Mucosa of descending colon (tissue), 3 donors: ENCODE data around the gene MCAM. TPM values are rescaled to one million over a fixed set of nuclear protein-coding genes. Genes with fewer than 3 reads are reported as not detected.
A peak's percentile ranks its signal among the peaks of the same experiment; 100 is the strongest.

Experiments used
- ATAC-seq: fragments of 200-7000 bp; cut with Tn5 transposase; one replicate; pipeline ENCODE4 v1.9.1; 2020; ENCODE audit warnings: mild to moderate bottlenecking, moderate library complexity
- DNase-seq, 3 donors: peaks; one replicate each; pipeline ENCODE4 v3.0.0-alpha.2; 2020
- H3K36me3 ChIP-seq: fragments of 200-600 bp; one replicate; pipeline ENCODE4 v1.8.0; 2021; ENCODE audit warnings: low read depth, mild to moderate bottlenecking
- H3K4me1 ChIP-seq: fragments of 200-600 bp; one replicate; pipeline ENCODE4 v1.8.0; 2021; ENCODE audit warnings: low read depth, mild to moderate bottlenecking
- H3K4me3 ChIP-seq: fragments of 200-600 bp; one replicate; pipeline ENCODE4 v1.8.0; 2021; ENCODE audit warnings: mild to moderate bottlenecking
- H3K9me3 ChIP-seq: fragments of 200-600 bp; one replicate; pipeline ENCODE4 v1.8.0; 2021; ENCODE audit warnings: mild to moderate bottlenecking
- CTCF ChIP-seq: fragments of 200-600 bp; IDR thresholded peaks from one replicate; pipeline ENCODE4 v1.8.0; 2022; ENCODE audit warnings: antibody characterized with exemption, mild to moderate bottlenecking
- intact Hi-C, 2 donors: fragments of 100-400 bp; cut with DNase I in 1 of 2; cut with micrococcal nuclease in 1 of 2; formaldehyde crosslinking; loops; one replicate each; pipeline versions ENCODE4 v1.11.0 to v1.11.1; 2022; cut with DNase I, micrococcal nuclease
- total RNA-seq, 3 donors: library from RNA; stranded (reverse); fragmentation: NEBNext Ultra II Directional in 2 of 3; extraction: Animal tissue kit (Norgen Biotek cat#: 25700) in 2 of 3; gene quantifications; one replicate each; pipeline versions ENCODE4 v1.2.1 to v1.2.4, GENCODE V29; 2021 to 2023
- donor health status: DM: no; HTN: no; CAD: no; lungs with moderate emphysema.
- donor health status: DM: no; HTN: no; CAD: no.
- donor health status: DM: no; HTN: yes; CAD: no.

Gene MCAM
- total RNA-seq, 3 donors from 2014 or later: 9.7 to 186 (median 32.5) TPM

- TF ChIP-seq CTCF: no peak
- ATAC-seq (peak; percentile 68), DNase-seq (peak in 2 of 3 donors; percentile 70)
- no peaks in the 10 kb centered on the region for H3K9me3 ChIP-seq
- H3K4me1 ChIP-seq: peaks cover 29% of the 10 kb centered on the region
- intact Hi-C loops: loop anchor here in 1 of 2 donors (10.0 kb wide), 1 partner anchor 116 kb away; the partner anchor contains the start of gene CBL
- H3K36me3 ChIP-seq: no peaks in the 10 kb centered on the region
- H3K4me3 ChIP-seq: no peak overlapping the region
Measured at GRCh38 chr11:119320776-119321524, 4.0 kb upstream of the MCAM start.

GRCh38 chr11:119320240-119320775 is 3.4 kb upstream of the MCAM start:
- no peaks in the 10 kb centered on the region for H3K9me3 ChIP-seq
- ATAC-seq (no peak), DNase-seq (peak in 1 of 3 donors; percentile 51)
- H3K4me3 ChIP-seq: no peak overlapping the region
- no peak for TF ChIP-seq CTCF
- H3K36me3 ChIP-seq: no peaks in the 10 kb centered on the region
- intact Hi-C loops: loop anchor here in 1 of 2 donors (10.0 kb wide), 1 partner anchor 116 kb away; the partner anchor contains the start of gene CBL
- H3K4me1 ChIP-seq: peaks cover 34% of the 10 kb centered on the region

DNA sequence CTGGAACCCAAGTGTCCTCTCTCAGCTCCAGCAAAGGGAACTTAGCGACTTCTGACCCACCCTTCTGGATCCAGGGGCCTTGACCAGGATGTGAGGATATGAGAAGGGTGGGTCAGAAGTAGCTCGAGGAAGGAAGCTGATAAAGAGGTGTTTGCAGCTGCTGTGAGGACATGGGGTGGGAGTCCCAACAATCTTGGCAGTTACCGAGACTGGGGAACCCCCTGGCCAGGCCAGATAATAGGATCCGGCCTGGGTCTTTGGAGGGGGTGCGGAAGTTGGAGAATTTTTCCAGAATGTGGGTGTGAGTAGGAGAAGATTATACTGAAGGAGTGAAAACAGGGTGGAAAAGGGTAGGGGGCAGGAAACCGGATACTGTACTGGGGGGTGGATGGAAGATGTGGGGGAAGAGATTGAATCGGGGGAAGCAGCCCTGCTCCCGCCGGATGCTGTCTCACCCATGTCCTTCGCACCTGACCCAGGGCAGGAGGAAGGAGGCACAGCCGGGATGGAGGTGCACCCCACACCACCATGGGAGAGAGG is 2.8 kb upstream of the MCAM start:
- no peaks in the 10 kb centered on the region for H3K9me3 ChIP-seq
- H3K4me3 ChIP-seq: no peak overlapping the region
- peaks cover 39% of the 10 kb centered on the region for H3K4me1 ChIP-seq
- intact Hi-C loops: loop anchor here in 1 of 2 donors (10.0 kb wide), 1 partner anchor 115 kb away; the partner anchor contains the start of gene CBL
- no peaks in the 10 kb centered on the region for H3K36me3 ChIP-seq
- DNase-seq (no peak), ATAC-seq (no peak)
- no peak for TF ChIP-seq CTCF

DNA sequence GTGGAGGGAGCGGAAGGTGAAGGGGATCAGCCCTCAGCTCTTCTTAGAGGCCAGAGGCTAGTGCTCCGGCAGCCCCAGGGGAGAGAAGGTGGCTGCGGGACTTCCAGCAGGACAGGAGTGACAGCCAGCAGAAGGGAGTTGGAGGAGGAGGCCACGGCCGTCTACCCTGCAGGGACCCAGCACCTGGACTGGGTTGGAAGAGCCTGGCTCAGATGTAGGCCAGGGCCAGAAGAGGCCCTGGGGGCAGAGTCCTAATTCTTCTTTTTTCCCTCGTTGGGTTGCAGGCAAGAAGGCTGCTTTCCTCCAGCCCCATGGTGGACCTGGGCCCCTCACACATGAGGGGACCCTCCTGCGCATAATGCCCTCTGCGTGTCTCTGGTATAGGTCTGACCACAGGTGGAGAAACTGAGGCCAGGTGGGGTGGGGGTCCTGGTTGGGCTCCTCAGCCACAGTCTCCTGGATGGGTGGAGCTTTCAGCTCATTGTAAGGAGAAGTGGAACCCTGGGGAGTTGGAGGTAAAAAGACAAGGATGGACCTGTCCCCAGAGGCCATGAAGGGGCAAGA is 2.3 kb upstream of the MCAM start:
- H3K9me3 ChIP-seq: no peaks in the 10 kb centered on the region
- no peak for TF ChIP-seq CTCF
- H3K4me1 ChIP-seq: peaks cover 39% of the 10 kb centered on the region
- H3K36me3 ChIP-seq: no peaks in the 10 kb centered on the region
- intact Hi-C loops: no loop called here
- H3K4me3 ChIP-seq: no peak overlapping the region
- no peak for DNase-seq
- ATAC-seq: no peak

GRCh38 chr11:119318240-119319135 is 1.6 kb upstream of the MCAM start:
- Histone ChIP-seq H3K4me1 (peaks cover 39% of the 10 kb centered on the region), H3K4me3 (no peak overlapping the region), H3K36me3 (no peaks in the 10 kb centered on the region), H3K9me3 (no peaks in the 10 kb centered on the region)
- DNase-seq: no peak
- TF ChIP-seq CTCF: no peak
- intact Hi-C loops: no loop called here
- peak; percentile 3 for ATAC-seq
